Breast epithelium (tissue), 3 donors: ENCODE measurements around the gene SFMBT2.

Source experiments
- POLR2A ChIP-seq: fragments of 450-650 bp; IDR thresholded peaks from one replicate; pipeline ENCODE4 v1.6.1; 2016; ENCODE audit warnings: antibody characterized with exemption, mild to moderate bottlenecking, moderate library complexity
- POLR2AphosphoS5 ChIP-seq, 3 donors: sonication (generic); formaldehyde crosslinking; IDR thresholded peaks; one replicate each; pipeline ENCODE4 v1.6.1; 2017; ENCODE audit warnings: antibody characterized with exemption in 3 of 3
- TF ChIP-seq, protein P1 (sequence below), 3 donors: fragments of 450-650 bp; IDR thresholded peaks; one replicate each; pipeline ENCODE4 v1.5.1; 2016 to 2017; ENCODE audit warnings: antibody characterized with exemption in 3 of 3, mild to moderate bottlenecking in 3 of 3, moderate library complexity in 3 of 3

DNA sequence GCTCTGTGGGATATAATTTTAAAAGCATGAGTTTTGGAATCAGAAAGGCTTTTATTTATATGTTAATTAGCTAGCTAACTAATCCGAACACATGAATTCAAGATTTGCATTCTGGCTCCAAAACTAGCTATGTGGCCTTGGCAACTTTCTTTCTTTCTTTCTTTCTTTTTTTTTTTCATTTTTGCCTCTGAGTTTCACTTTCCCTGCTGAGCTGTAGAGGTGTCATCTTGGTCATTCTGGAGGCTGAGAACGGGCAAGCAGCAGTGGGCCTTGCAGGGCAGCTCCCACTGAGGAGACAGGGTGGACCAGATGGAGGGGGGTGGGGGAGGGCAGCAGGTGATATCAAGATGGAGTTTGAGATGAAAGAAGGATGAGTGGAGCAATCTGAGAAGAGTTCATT, 24.8 kb upstream of the SFMBT2 start:
- TF ChIP-seq, protein P1, sequence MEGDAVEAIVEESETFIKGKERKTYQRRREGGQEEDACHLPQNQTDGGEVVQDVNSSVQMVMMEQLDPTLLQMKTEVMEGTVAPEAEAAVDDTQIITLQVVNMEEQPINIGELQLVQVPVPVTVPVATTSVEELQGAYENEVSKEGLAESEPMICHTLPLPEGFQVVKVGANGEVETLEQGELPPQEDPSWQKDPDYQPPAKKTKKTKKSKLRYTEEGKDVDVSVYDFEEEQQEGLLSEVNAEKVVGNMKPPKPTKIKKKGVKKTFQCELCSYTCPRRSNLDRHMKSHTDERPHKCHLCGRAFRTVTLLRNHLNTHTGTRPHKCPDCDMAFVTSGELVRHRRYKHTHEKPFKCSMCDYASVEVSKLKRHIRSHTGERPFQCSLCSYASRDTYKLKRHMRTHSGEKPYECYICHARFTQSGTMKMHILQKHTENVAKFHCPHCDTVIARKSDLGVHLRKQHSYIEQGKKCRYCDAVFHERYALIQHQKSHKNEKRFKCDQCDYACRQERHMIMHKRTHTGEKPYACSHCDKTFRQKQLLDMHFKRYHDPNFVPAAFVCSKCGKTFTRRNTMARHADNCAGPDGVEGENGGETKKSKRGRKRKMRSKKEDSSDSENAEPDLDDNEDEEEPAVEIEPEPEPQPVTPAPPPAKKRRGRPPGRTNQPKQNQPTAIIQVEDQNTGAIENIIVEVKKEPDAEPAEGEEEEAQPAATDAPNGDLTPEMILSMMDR (IDR thresholded peaks at IDR 0.05) = no peak
- TF ChIP-seq POLR2A = no peak
- no peak for TF ChIP-seq POLR2AphosphoS5 (IDR thresholded peaks at IDR 0.05)
